ENCODE data around the gene SLAMF8. TPM values are rescaled to one million over a fixed set of nuclear protein-coding genes. Genes with fewer than 3 reads are reported as not detected.

SLAMF8 gene
- total RNA-seq, 1 donor from 2014 or later: 0.27 TPM

GRCh38 chr1:159853417-159854115, 26.9 kb downstream of the SLAMF8 start:
- POLR2A ChIA-PET: interaction anchor here (0.7 kb wide), 1 partner anchor 72 kb away, joined by 3 read pairs; the partner anchor contains the start of gene TAGLN2
- peaks cover 5% of the 10 kb centered on the region for H3K27me3 Mint-ChIP-seq
- peak overlapping the region; percentile 79 for H3K4me3 Mint-ChIP-seq
- no peaks in the 10 kb centered on the region for H3K36me3 Mint-ChIP-seq (ENCODE audit: low read depth)
- CTCF ChIA-PET: interaction anchor here (0.7 to 1.0 kb wide), 3 partner anchors 35 to 1789 kb away, joined by 3 read pairs; no protein-coding TSS in a partner anchor
- no peak for TF ChIP-seq CTCF (IDR thresholded peaks at IDR 0.05)
- intact Hi-C loops (cut with micrococcal nuclease): loop anchor here (5.0 kb wide), 1 partner anchor 39 kb away; no protein-coding TSS in a partner anchor
- ATAC-seq (ENCODE audit: low read depth): no peak
- DNase-seq: no peak
- no peak overlapping the region for H3K27ac Mint-ChIP-seq
- no peaks in the 10 kb centered on the region for H3K9me3 Mint-ChIP-seq
- peaks cover 12% of the 10 kb centered on the region for H3K4me1 Mint-ChIP-seq

- POLR2A ChIA-PET: interaction anchor here (0.7 kb wide), 1 partner anchor 71 kb away, joined by 3 read pairs; the partner anchor contains the start of gene TAGLN2
- DNase-seq: no peak
- H3K27ac Mint-ChIP-seq: no peak overlapping the region
Observed at GRCh38 chr1:159854116-159854692, 27.5 kb downstream of the SLAMF8 start.

GRCh38 chr1:159854693-159855192, 28.1 kb downstream of the SLAMF8 start:
- H3K27me3 Mint-ChIP-seq: peaks cover 5% of the 10 kb centered on the region
- ATAC-seq (ENCODE audit: low read depth) (peak; percentile 90), DNase-seq (peak; percentile 47)
- no peak overlapping the region for H3K27ac Mint-ChIP-seq
- ChIA-PET POLR2A (no interaction called here), CTCF (interaction anchor here (1.0 kb wide), 1 partner anchor 55 kb away, joined by 3 read pairs; no protein-coding TSS in a partner anchor)
- peaks cover 12% of the 10 kb centered on the region for H3K4me1 Mint-ChIP-seq
- H3K9me3 Mint-ChIP-seq: no peaks in the 10 kb centered on the region
- intact Hi-C loops (cut with micrococcal nuclease): loop anchor here (5.0 kb wide), 1 partner anchor 38 kb away; no protein-coding TSS in a partner anchor
- H3K36me3 Mint-ChIP-seq (ENCODE audit: low read depth): no peaks in the 10 kb centered on the region
- no peak for TF ChIP-seq CTCF (IDR thresholded peaks at IDR 0.05)
- H3K4me3 Mint-ChIP-seq: peak overlapping the region; percentile 84

More at GRCh38 chr1:159854116-159854692, 27.5 kb downstream of the SLAMF8 start:
- intact Hi-C loops (cut with micrococcal nuclease): loop anchor here (5.0 kb wide), 1 partner anchor 38 kb away; no protein-coding TSS in a partner anchor
- H3K4me3 Mint-ChIP-seq: peak overlapping the region; percentile 79
- H3K36me3 Mint-ChIP-seq (ENCODE audit: low read depth): no peaks in the 10 kb centered on the region
- peak; percentile 18 for ATAC-seq (ENCODE audit: low read depth)
- CTCF ChIA-PET: interaction anchor here (0.7 to 1.0 kb wide), 2 partner anchors 34 to 55 kb away, joined by 3 read pairs; no protein-coding TSS in a partner anchor
- no peak for TF ChIP-seq CTCF (IDR thresholded peaks at IDR 0.05)
- no peaks in the 10 kb centered on the region for H3K9me3 Mint-ChIP-seq
- peaks cover 5% of the 10 kb centered on the region for H3K27me3 Mint-ChIP-seq
- peaks cover 12% of the 10 kb centered on the region for H3K4me1 Mint-ChIP-seq

GRCh38 chr1:159855709-159856108, 29.0 kb downstream of the SLAMF8 start:
- TF ChIP-seq CTCF (IDR thresholded peaks at IDR 0.05): no peak
- POLR2A ChIA-PET: no interaction called here
- CTCF ChIA-PET: no interaction called here
- no peaks in the 10 kb centered on the region for H3K9me3 Mint-ChIP-seq
- peaks cover 5% of the 10 kb centered on the region for H3K27me3 Mint-ChIP-seq
- ATAC-seq (ENCODE audit: low read depth) (no peak), DNase-seq (no peak)
- H3K36me3 Mint-ChIP-seq (ENCODE audit: low read depth): no peaks in the 10 kb centered on the region
- no peak overlapping the region for H3K4me3 Mint-ChIP-seq
- H3K4me1 Mint-ChIP-seq: peaks cover 12% of the 10 kb centered on the region
- intact Hi-C loops (cut with micrococcal nuclease): no loop called here
- no peak overlapping the region for H3K27ac Mint-ChIP-seq

GRCh38 chr1:159856576-159856975, 29.9 kb downstream of the SLAMF8 start:
- CTCF ChIA-PET: interaction anchor here (1.5 kb wide), 1 partner anchor 57 kb away, joined by 3 read pairs; no protein-coding TSS in a partner anchor
- Mint-ChIP-seq H3K4me1 (peaks cover 12% of the 10 kb centered on the region), H3K36me3 (ENCODE audit: low read depth) (no peaks in the 10 kb centered on the region)

More at GRCh38 chr1:159856576-159856975, 29.9 kb downstream of the SLAMF8 start:
- no peak for ATAC-seq (ENCODE audit: low read depth)
- POLR2A ChIA-PET: no interaction called here
- Mint-ChIP-seq H3K4me3 (no peak overlapping the region), H3K27me3 (peaks cover 8% of the 10 kb centered on the region), H3K27ac (no peak overlapping the region), H3K9me3 (no peaks in the 10 kb centered on the region)
- no peak for DNase-seq
- TF ChIP-seq CTCF (IDR thresholded peaks at IDR 0.05): no peak
- intact Hi-C loops (cut with micrococcal nuclease): no loop called here
